ENCODE data around the gene ITM2A.

GRCh38 chrX:79365591-79365990 lies 1.5 kb downstream of the ITM2A start:
- no peak for TF ChIP-seq POLR2A (IDR thresholded peaks at IDR 0.05)
- TF ChIP-seq CTCF (IDR thresholded peaks at IDR 0.05), result no peak
